AG09319 (cell line): ENCODE results near the gene CCNG1.
"Not testable (repeated sequence)": the region's sequence is repeated elsewhere in the genome, so short reads cannot be mapped to it uniquely, and the experiment has no call there.

ENCODE experiments used
- DNase-seq: peaks from one replicate; pipeline ENCODE4 v3.0.0-alpha.2; 2010; ENCODE audit warnings: low read depth; ENCODE audit errors: extremely low read depth
- CTCF ChIP-seq: IDR thresholded peaks from 2 replicates; pipeline ENCODE4 v1.5.1; 2011; ENCODE audit warnings: low read depth, mild to moderate bottlenecking, inconsistent platforms, low read length, moderate library complexity

CCNG1 gene

GRCh38 chr5:163445345-163445744, 8.0 kb downstream of the CCNG1 start:
- no peak for TF ChIP-seq CTCF
- DNase-seq = no peak

- no peak for TF ChIP-seq CTCF
- no peak for DNase-seq
These were observed 9.8 kb downstream of the CCNG1 start for GRCh38 chr5:163447191-163447590.

- TF ChIP-seq CTCF = no peak
- DNase-seq = no peak
These were observed 10.5 kb downstream of the CCNG1 start for GRCh38 chr5:163447875-163448274.

- no peak for TF ChIP-seq CTCF
- DNase-seq = no peak
These were observed 11.1 kb downstream of the CCNG1 start for GRCh38 chr5:163448491-163448890.

GRCh38 chr5:163451489-163451888, 14.1 kb downstream of the CCNG1 start:
- TF ChIP-seq CTCF = no peak
- DNase-seq = no peak

GRCh38 chr5:163453705-163454104, 16.3 kb downstream of the CCNG1 start:
- no peak for DNase-seq
- no peak for TF ChIP-seq CTCF

GRCh38 chr5:163455406-163455805, 18.0 kb downstream of the CCNG1 start:
- not testable (repeated sequence) for DNase-seq

- TF ChIP-seq CTCF = no peak
- DNase-seq = no peak
These were observed 18.7 kb downstream of the CCNG1 start for GRCh38 chr5:163456029-163456589.
